22Rv1 (cell line): ENCODE data around the gene FAM83G.

ENCODE experiments used
- ZFX ChIP-seq: fragments of 450-650 bp; IDR thresholded peaks from 2 replicates; pipeline ENCODE4 v1.6.1; 2017; ENCODE audit warnings: antibody characterized with exemption, borderline replicate concordance
- TF ChIP-seq, protein P1 (sequence below): fragments of 450-650 bp; IDR thresholded peaks from 2 replicates; pipeline ENCODE4 v1.5.1; 2017; ENCODE audit warnings: mild to moderate bottlenecking

DNA sequence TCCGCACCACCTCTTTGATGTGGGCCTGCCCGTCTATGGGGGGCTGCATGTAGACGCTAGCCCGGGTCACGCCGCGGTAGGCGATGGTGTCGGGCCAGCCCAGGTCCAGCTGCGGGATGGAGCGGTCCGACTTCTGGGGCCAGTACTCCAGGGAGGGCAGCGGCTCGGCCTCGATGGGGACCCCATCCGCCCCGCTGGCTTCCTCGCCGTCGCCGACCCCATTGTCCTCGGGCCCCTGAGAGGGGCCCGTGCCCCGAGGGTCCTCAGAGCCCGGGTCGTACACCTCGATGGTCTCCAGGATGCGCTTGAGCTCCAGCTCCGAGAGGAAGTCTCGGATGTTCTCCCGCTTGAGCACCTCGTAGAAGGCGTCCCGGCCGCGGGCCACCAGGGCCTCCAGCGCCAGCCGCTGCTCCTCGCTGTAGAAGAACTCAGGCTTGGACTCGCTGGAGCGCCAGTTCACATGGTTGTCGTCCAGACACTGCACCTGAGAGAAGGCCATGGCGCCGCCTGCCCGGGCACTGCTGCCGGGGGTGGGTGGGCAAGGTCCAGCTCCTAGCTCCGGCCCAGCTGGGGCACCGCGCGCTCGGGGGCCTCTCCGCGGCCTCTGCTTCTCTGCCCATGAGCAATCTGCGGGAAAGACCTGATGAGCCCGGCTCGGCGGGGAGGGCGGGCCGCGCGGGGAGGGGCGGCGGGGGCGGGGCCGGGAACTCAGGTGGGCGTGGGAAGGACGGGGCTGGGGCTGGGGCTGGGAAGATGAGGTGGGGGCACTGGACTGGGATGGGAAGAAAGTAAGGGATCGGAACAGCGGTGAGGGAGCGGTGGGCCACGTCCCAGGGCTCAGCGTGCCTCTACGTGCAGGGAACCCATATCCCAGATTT is 782 bp downstream of the FAM83G start:
- TF ChIP-seq, protein P1, sequence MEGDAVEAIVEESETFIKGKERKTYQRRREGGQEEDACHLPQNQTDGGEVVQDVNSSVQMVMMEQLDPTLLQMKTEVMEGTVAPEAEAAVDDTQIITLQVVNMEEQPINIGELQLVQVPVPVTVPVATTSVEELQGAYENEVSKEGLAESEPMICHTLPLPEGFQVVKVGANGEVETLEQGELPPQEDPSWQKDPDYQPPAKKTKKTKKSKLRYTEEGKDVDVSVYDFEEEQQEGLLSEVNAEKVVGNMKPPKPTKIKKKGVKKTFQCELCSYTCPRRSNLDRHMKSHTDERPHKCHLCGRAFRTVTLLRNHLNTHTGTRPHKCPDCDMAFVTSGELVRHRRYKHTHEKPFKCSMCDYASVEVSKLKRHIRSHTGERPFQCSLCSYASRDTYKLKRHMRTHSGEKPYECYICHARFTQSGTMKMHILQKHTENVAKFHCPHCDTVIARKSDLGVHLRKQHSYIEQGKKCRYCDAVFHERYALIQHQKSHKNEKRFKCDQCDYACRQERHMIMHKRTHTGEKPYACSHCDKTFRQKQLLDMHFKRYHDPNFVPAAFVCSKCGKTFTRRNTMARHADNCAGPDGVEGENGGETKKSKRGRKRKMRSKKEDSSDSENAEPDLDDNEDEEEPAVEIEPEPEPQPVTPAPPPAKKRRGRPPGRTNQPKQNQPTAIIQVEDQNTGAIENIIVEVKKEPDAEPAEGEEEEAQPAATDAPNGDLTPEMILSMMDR: no peak
- TF ChIP-seq ZFX: no peak
